GM12878 (cell line): ENCODE results near the gene PRPF6. TPM values are rescaled to one million over a fixed set of nuclear protein-coding genes. Genes with fewer than 3 reads are reported as not detected.

ENCODE experiments used
- ATAC-seq: fragments of 200-7000 bp; cut with Tn5 transposase; 3 replicates; pipeline ENCODE4 v1.9.1; 2020; ENCODE audit warnings: mild to moderate bottlenecking, moderate library complexity
- BruUV-seq: library from RNA; stranded (reverse); fragments of 400-500 nt; replicated peaks from 2 replicates; lab custom pipeline; 2021; lab: Mats Ljungman, UMichigan
- CTCF ChIA-PET: fragments of 300-600 bp; sonication (Branson Sonifier 250); formaldehyde crosslinking; extraction: SDS; loops from one replicate; lab custom pipeline; 2021; ENCODE audit warnings: inconsistent platforms; lab: Yijun Ruan, JAX
- POLR2A ChIA-PET: fragments of 350-600 bp; formaldehyde crosslinking; extraction: SDS; loops from one replicate; lab custom pipeline; 2021; ENCODE audit warnings: inconsistent platforms; lab: Charles Lee
- RAD21 ChIA-PET: fragments of 300-600 bp; sonication (Branson Sonifier 250); formaldehyde crosslinking; loops from one replicate; lab custom pipeline; 2023; ENCODE audit warnings: antibody characterized with exemption; ENCODE audit not compliant: unreplicated experiment; lab: Charles Lee
- SMC1A ChIA-PET: fragments of 300-600 bp; sonication (Branson Sonifier 250); formaldehyde crosslinking; loops from one replicate; lab custom pipeline; 2023; ENCODE audit not compliant: unreplicated experiment, uncharacterized antibody; lab: Charles Lee
- DNase-seq: peaks from one replicate; pipeline ENCODE4 v3.0.0-alpha.2; 2011; ENCODE audit warnings: low read depth, low spot score
- FAIRE-seq: peaks from 3 replicates; lab custom pipeline; 2011; peaks lifted over from hg19 to GRCh38; lab: Jason Lieb, UNC
- H2AFZ ChIP-seq: 2 replicates; pipeline ENCODE4 v1.6.0; 2011; ENCODE audit warnings: low read depth, low read length, control low read depth; ENCODE audit not compliant: control insufficient read depth
- H3K27ac ChIP-seq: 2 replicates; pipeline ENCODE4 v1.5.1; 2011; ENCODE audit warnings: control low read depth; ENCODE audit not compliant: control insufficient read depth, insufficient read depth
- H3K27me3 ChIP-seq, 2 experiments: replicated peaks in 1 of 2; 2 replicates each; pipeline versions ENCODE4 v1.6.0 to v1.6.1; 2011; ENCODE audit warnings: low read length in 1 of 2; ENCODE audit not compliant: control insufficient read depth in 2 of 2, insufficient read depth in 2 of 2
- H3K36me3 ChIP-seq, 2 experiments: 2 replicates each; pipeline ENCODE4 v1.5.1; 2011; ENCODE audit warnings: low read length in 1 of 2; ENCODE audit not compliant: control insufficient read depth in 2 of 2, insufficient read depth in 2 of 2
- H3K4me1 ChIP-seq: 2 replicates; pipeline ENCODE4 v1.6.1; 2011; ENCODE audit warnings: mild to moderate bottlenecking, low read length, moderate library complexity, mixed read lengths; ENCODE audit not compliant: control insufficient read depth, insufficient read depth
- H3K4me2 ChIP-seq: 2 replicates; pipeline ENCODE4 v1.6.0; 2011; ENCODE audit warnings: control low read depth; ENCODE audit not compliant: control insufficient read depth, insufficient read depth
- H3K4me3 ChIP-seq: fragments of 200-600 bp; sonication (generic); 2 replicates; pipeline ENCODE4 v1.5.1; 2016
- H3K79me2 ChIP-seq: 2 replicates; pipeline ENCODE4 v1.6.0; 2011; ENCODE audit warnings: low read length; ENCODE audit not compliant: control insufficient read depth, insufficient read depth
- H3K9ac ChIP-seq: 2 replicates; pipeline ENCODE4 v1.8.0; 2011; ENCODE audit warnings: low read length, control low read depth, mixed read lengths; ENCODE audit not compliant: control insufficient read depth, insufficient read depth
- H3K9me3 ChIP-seq: replicated peaks from 3 replicates; pipeline ENCODE4 v1.5.1; 2011; ENCODE audit warnings: mild to moderate bottlenecking, low read length; ENCODE audit not compliant: control insufficient read depth, insufficient read depth
- H4K20me1 ChIP-seq: 2 replicates; pipeline ENCODE4 v1.6.0; 2011; ENCODE audit not compliant: control insufficient read depth, insufficient read depth
- BCLAF1 ChIP-seq: fragments of 450-650 bp; IDR thresholded peaks from 2 replicates; pipeline ENCODE4 v1.6.1; 2017; ENCODE audit warnings: antibody characterized with exemption, mild to moderate bottlenecking, moderate library complexity
- CHD2 ChIP-seq: IDR thresholded peaks from 2 replicates; pipeline ENCODE4 v1.6.1; 2011; ENCODE audit warnings: low read depth, low read length, improper control_type of control experiment, borderline replicate concordance
- ELK1 ChIP-seq: IDR thresholded peaks from 2 replicates; pipeline ENCODE4 v1.6.1; 2012; ENCODE audit warnings: low read depth, low read length, improper control_type of control experiment
- GATAD2B ChIP-seq: fragments of 450-650 bp; conservative IDR thresholded peaks from 2 replicates; pipeline ENCODE4 v1.6.1; 2017; ENCODE audit warnings: low read depth, mild to moderate bottlenecking, moderate library complexity
- NBN ChIP-seq: fragments of 450-650 bp; IDR thresholded peaks from 2 replicates; pipeline ENCODE4 v1.6.1; 2016
- NKRF ChIP-seq: fragments of 450-650 bp; conservative IDR thresholded peaks from 2 replicates; pipeline ENCODE4 v1.6.1; 2017; ENCODE audit warnings: mild to moderate bottlenecking, moderate library complexity
- NR2F1 ChIP-seq: fragments of 450-650 bp; conservative IDR thresholded peaks from 2 replicates; pipeline ENCODE4 v1.6.1; 2017; ENCODE audit warnings: mild to moderate bottlenecking
- NRF1 ChIP-seq: conservative IDR thresholded peaks from 2 replicates; pipeline ENCODE4 v1.6.1; 2011; ENCODE audit warnings: mild to moderate bottlenecking, low read depth, low read length, improper control_type of control experiment
- SMARCA5 ChIP-seq: fragments of 450-650 bp; IDR thresholded peaks from 2 replicates; pipeline ENCODE4 v1.6.1; 2017; ENCODE audit warnings: mild to moderate bottlenecking
- TCF12 ChIP-seq: IDR thresholded peaks from 2 replicates; pipeline ENCODE4 v1.6.1; 2011; ENCODE audit warnings: low read depth, mild to moderate bottlenecking, low read length
- ZNF687 ChIP-seq: fragments of 450-650 bp; IDR thresholded peaks from 2 replicates; pipeline ENCODE4 v1.6.1; 2017; ENCODE audit warnings: mild to moderate bottlenecking, moderate library complexity
- WGBS: methylation state at CpG from one replicate; pipeline ENCODE4 v1.1.6; 2016; ENCODE audit warnings: low lambda C conversion rate; ENCODE audit not compliant: insufficient replicate concordance, insufficient coverage; ENCODE audit errors: missing lambda C conversion rate; 5-methylcytosine and 5-hydroxymethylcytosine counted together
- in situ Hi-C: fragments of 300-500 bp; cut with MboI; formaldehyde crosslinking; loops from 9 replicates; pipeline ENCODE4 v1.14.3; 2018; ENCODE audit warnings: mixed read lengths
- intact Hi-C: fragments of 100-400 bp; cut with micrococcal nuclease; formaldehyde crosslinking; loops from one replicate; pipeline ENCODE4 v1.14.2; 2022; ENCODE audit not compliant: unreplicated experiment
- polyA plus RNA-seq, 11 experiments: library from polyadenylated mRNA; depleted of rRNA in 4 of 11; unstranded in 6 of 11; stranded (reverse) in 5 of 11; fragments of >200 nt; fragmentation: Nextera tagmentation in 4 of 11; fragmentation: Illumina TruSeq in 1 of 11; extraction: Ambion mirVana in 4 of 11; extraction: Trizol in 1 of 11; gene quantifications; 1 replicate in 1 of 11; 2 replicates in 10 of 11; pipeline versions ENCODE4 v1.2.1 to v1.2.3, GENCODE V29; 2011 to 2016; ENCODE audit warnings: inconsistent platforms in 2 of 11, missing spikeins in 2 of 11, low read depth in 1 of 11
- total RNA-seq, 4 experiments: library from RNA; depleted of rRNA in 3 of 4; stranded (reverse); fragments of >200 nt in 3 of 4; fragmentation: Illumina TruSeq in 1 of 4; extraction: Trizol in 1 of 4; gene quantifications; 2 replicates each; pipeline versions ENCODE4 v1.2.1 to v1.2.3, GENCODE V29; 2013 to 2021

Gene PRPF6
- total and polyA plus RNA-seq, 10 of the 15 experiments (the other 5 are each of a cell fraction or from before 2014, with no cell fraction given): 5.0 to 102 (median 71.3) TPM

- Histone ChIP-seq H3K27ac (peak within 1 kb of the TSS; percentile 85), H3K4me2 (peak within 1 kb of the TSS; percentile 97), H3K36me3 (peaks cover 0 to 5% of the 10 kb centered on the region in 2 experiments; a peak in 3 of 4 replicates), H4K20me1 (no peaks in the 10 kb centered on the region), H3K9me3 (no peaks in the 10 kb centered on the region), H3K9ac (peak within 1 kb of the TSS; percentile 91), H3K79me2 (peaks cover 30% of the 10 kb centered on the region), H2AFZ (peak within 1 kb of the TSS; percentile 54), H3K4me3 (peak within 1 kb of the TSS; percentile 83), H3K4me1 (peaks cover 26% of the 10 kb centered on the region), H3K27me3 (peaks cover 2 to 4% of the 10 kb centered on the region in 2 experiments; a peak in 2 of 4 replicates)
- ChIA-PET RAD21 (interaction anchor here (0.8 to 6.7 kb wide), 11 partner anchors 13 to 542 kb away, joined by 3 to 67 read pairs (median 5); partner anchors contain the start of genes PTK6 and TCEA2), CTCF (interaction anchor here (1.0 to 3.9 kb wide), 8 partner anchors 10 to 99 kb away, joined by 3 to 22 read pairs (median 6); no protein-coding TSS in a partner anchor), SMC1A (interaction anchor here (1.0 to 2.4 kb wide), 6 partner anchors 15 to 41 kb away, joined by 3 to 8 read pairs (median 5); partner anchors contain the start of gene TCEA2), POLR2A (interaction anchor here (0.6 to 3.5 kb wide), 12 partner anchors 9 to 457 kb away, joined by 3 to 14 read pairs (median 4); partner anchors contain the start of genes C20orf204, PRPF6 and SAMD10)
- 2% methylated on average over 23 of the region's 73 CpGs for WGBS
- in situ Hi-C loops: no loop called here
- no TSS peak for BruUV-seq
- no peak for DNase-seq
- peak; percentile 45 for ATAC-seq
- intact Hi-C loops: loop anchor here (2.0 kb wide), 1 partner anchor 17 kb away; the partner anchor contains the start of gene TCEA2
- peak; percentile 13 for FAIRE-seq
- TF ChIP-seq CHD2 (peak; percentile 86), NRF1 (0 out of 2 replicates have a peak, but pooled peaks have one; percentile 38), ZNF687 (peak; percentile 59; the same call in 1 of the 2 replicates), TCF12 (peak; percentile 35; the same call in 1 of the 2 replicates), NR2F1 (peak; percentile 41), GATAD2B (peak; percentile 99), BCLAF1 (peak; percentile 63; the same call in 1 of the 2 replicates), ELK1 (peak; percentile 38; the same call in 1 of the 2 replicates), NKRF (peak; percentile 84), NBN (peak; percentile 67), SMARCA5 (0 out of 2 replicates have a peak, but pooled peaks have one; percentile 53)
Measured at GRCh38 chr20:64079273-64080012, 98.5 kb downstream of the PRPF6 start, which contains the start of gene RGS19. Gene RGS19, minus strand, starts transcription at chr20:64079518. Its CDS starts 2,632 bp downstream, at chr20:64076886.
